Measurements from ENCODE around the gene DUS1L. TPM values are rescaled to one million over a fixed set of nuclear protein-coding genes. Genes with fewer than 3 reads are reported as not detected.

The DUS1L gene
- total and polyA plus RNA-seq, 2 experiments from 2014 or later: 66.0 to 122 TPM

DNA sequence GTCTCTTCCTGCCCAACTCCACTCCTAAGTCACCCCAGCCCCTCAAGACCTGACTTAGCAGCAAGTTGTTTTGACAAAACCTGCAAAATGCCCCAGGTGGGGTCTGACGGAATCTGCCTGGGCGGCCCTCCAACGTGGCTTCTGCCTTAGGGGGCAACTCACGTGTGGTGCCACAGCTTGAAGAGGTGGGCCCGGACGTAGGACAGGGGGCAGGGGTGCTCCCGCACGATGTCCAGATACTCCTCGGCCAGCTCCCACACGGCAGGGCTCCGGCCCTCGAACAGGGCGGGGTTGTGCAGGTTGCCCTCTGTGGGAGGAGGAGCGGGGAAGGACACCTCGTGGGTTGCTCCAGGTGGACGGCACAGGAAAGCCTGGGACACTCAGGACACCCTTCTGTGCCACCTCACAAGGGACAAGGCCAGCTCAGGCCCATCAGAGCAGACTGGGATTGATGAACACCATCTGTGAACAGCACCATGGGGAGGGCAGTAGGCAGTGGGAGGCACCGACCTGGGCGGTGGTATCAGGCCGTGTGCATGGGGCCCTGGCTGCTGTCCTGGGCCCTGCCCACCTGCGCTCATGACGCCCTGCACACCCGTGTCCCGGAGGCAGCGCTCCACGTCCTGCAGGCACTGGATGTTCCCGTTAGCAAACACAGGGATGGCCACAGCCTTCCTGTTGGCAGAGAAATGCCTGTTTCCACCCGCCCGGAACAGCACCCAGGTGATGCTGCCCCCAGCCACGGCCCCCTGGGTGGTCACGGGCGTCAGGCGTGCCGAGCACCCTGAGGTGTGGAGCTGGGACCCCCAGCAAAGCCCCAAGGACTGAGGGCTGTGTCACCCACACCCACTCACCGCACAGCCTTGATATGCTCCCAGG is 4.3 kb downstream of the DUS1L start (continued):
- TF ChIP-seq, protein P1, sequence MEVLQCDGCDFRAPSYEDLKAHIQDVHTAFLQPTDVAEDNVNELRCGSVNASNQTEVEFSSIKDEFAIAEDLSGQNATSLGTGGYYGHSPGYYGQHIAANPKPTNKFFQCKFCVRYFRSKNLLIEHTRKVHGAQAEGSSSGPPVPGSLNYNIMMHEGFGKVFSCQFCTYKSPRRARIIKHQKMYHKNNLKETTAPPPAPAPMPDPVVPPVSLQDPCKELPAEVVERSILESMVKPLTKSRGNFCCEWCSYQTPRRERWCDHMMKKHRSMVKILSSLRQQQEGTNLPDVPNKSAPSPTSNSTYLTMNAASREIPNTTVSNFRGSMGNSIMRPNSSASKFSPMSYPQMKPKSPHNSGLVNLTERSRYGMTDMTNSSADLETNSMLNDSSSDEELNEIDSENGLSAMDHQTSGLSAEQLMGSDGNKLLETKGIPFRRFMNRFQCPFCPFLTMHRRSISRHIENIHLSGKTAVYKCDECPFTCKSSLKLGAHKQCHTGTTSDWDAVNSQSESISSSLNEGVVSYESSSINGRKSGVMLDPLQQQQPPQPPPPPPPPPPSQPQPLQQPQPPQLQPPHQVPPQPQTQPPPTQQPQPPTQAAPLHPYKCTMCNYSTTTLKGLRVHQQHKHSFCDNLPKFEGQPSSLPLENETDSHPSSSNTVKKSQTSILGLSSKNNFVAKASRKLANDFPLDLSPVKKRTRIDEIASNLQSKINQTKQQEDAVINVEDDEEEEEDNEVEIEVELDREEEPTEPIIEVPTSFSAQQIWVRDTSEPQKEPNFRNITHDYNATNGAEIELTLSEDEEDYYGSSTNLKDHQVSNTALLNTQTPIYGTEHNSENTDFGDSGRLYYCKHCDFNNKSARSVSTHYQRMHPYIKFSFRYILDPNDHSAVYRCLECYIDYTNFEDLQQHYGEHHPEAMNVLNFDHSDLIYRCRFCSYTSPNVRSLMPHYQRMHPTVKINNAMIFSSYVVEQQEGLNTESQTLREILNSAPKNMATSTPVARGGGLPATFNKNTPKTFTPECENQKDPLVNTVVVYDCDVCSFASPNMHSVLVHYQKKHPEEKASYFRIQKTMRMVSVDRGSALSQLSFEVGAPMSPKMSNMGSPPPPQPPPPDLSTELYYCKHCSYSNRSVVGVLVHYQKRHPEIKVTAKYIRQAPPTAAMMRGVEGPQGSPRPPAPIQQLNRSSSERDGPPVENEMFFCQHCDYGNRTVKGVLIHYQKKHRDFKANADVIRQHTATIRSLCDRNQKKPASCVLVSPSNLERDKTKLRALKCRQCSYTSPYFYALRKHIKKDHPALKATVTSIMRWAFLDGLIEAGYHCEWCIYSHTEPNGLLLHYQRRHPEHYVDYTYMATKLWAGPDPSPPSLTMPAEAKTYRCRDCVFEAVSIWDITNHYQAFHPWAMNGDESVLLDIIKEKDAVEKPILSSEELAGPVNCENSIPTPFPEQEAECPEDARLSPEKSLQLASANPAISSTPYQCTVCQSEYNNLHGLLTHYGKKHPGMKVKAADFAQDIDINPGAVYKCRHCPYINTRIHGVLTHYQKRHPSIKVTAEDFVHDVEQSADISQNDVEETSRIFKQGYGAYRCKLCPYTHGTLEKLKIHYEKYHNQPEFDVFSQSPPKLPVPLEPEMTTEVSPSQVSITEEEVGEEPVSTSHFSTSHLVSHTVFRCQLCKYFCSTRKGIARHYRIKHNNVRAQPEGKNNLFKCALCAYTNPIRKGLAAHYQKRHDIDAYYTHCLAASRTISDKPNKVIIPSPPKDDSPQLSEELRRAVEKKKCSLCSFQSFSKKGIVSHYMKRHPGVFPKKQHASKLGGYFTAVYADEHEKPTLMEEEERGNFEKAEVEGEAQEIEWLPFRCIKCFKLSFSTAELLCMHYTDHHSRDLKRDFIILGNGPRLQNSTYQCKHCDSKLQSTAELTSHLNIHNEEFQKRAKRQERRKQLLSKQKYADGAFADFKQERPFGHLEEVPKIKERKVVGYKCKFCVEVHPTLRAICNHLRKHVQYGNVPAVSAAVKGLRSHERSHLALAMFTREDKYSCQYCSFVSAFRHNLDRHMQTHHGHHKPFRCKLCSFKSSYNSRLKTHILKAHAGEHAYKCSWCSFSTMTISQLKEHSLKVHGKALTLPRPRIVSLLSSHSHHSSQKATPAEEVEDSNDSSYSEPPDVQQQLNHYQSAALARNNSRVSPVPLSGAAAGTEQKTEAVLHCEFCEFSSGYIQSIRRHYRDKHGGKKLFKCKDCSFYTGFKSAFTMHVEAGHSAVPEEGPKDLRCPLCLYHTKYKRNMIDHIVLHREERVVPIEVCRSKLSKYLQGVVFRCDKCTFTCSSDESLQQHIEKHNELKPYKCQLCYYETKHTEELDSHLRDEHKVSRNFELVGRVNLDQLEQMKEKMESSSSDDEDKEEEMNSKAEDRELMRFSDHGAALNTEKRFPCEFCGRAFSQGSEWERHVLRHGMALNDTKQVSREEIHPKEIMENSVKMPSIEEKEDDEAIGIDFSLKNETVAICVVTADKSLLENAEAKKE (CRISPR knock-in tag; IDR thresholded peaks at IDR 0.05): no peak
- TF ChIP-seq, protein P2, sequence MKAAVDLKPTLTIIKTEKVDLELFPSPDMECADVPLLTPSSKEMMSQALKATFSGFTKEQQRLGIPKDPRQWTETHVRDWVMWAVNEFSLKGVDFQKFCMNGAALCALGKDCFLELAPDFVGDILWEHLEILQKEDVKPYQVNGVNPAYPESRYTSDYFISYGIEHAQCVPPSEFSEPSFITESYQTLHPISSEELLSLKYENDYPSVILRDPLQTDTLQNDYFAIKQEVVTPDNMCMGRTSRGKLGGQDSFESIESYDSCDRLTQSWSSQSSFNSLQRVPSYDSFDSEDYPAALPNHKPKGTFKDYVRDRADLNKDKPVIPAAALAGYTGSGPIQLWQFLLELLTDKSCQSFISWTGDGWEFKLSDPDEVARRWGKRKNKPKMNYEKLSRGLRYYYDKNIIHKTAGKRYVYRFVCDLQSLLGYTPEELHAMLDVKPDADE (IDR thresholded peaks at IDR 0.05): no peak
- TF ChIP-seq, protein P3, sequence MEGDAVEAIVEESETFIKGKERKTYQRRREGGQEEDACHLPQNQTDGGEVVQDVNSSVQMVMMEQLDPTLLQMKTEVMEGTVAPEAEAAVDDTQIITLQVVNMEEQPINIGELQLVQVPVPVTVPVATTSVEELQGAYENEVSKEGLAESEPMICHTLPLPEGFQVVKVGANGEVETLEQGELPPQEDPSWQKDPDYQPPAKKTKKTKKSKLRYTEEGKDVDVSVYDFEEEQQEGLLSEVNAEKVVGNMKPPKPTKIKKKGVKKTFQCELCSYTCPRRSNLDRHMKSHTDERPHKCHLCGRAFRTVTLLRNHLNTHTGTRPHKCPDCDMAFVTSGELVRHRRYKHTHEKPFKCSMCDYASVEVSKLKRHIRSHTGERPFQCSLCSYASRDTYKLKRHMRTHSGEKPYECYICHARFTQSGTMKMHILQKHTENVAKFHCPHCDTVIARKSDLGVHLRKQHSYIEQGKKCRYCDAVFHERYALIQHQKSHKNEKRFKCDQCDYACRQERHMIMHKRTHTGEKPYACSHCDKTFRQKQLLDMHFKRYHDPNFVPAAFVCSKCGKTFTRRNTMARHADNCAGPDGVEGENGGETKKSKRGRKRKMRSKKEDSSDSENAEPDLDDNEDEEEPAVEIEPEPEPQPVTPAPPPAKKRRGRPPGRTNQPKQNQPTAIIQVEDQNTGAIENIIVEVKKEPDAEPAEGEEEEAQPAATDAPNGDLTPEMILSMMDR (conservative IDR thresholded peaks at IDR 0.05; ENCODE audit: low read depth in 2 of 2): no peak
- TF ChIP-seq EZH2 (IDR thresholded peaks at IDR 0.05; ENCODE audit: low read depth, unreplicated experiment): no peak
- no peak for TF ChIP-seq CREB1 (CRISPR knock-in tag; IDR thresholded peaks at IDR 0.05; ENCODE audit: low read depth)

Data from GM23338 (cell line).